Measurements from ENCODE around the gene SLC6A17. TPM values are rescaled to one million over a fixed set of nuclear protein-coding genes. Genes with fewer than 3 reads are reported as not detected.

The SLC6A17 gene
- total RNA-seq, 1 donor from 2014 or later = 0.51 TPM

GRCh38 chr1:110174961-110175360 is 24.7 kb downstream of the SLC6A17 start:
- DNase-seq = no peak

DNA sequence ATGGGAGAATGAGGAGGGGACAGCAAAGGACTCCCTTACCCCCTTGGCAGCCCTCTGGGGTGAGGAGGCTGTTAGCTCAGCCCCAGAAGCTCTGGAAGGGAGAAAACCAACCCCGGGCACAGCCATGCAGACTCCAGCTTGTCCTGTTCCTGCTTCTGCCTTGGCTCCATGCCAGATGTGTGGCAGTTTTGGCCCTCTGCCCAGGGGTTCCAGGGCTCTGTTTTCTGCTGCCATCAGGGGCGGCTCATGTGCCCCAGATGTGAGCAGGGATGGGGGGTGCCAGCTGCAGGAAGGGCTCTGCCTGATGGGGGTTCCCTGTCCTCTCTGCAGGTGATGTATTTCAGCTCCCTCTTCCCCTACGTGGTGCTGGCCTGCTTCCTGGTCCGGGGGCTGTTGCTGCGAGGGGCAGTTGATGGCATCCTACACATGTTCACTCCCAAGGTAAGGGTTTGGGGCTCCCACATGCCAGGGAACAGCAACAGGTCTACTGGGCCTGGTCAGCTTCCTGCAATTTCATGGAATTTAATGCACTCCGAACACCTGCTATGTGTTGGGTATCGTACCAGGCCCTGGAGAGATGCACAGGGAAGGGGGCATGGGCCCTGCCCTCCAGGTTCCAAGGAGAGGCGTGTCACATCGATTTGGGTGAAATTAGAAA is 26.1 kb downstream of the SLC6A17 start:
- DNase-seq = peak; percentile 34

DNA sequence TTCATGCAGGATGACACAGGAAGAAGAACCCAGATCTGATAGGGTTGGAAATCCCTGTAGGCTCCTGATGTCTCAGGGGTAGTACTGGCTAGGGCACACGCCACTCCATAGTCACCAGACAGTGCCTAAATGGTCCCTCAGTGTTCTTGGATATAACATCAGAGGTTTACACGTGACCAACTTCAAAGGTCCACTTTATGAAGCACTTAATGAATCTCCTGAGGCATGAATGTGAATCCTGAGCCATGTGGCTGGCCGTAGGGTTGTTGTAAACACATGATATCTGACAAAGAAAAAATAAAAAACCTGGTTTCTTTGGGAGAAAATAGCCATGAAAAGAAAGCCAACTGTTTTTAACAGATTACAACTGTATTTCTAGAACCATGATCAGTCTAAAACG is 27.5 kb downstream of the SLC6A17 start:
- no peak for DNase-seq

GRCh38 chr1:110183642-110184167 is 33.4 kb downstream of the SLC6A17 start:
- DNase-seq = no peak

DNA sequence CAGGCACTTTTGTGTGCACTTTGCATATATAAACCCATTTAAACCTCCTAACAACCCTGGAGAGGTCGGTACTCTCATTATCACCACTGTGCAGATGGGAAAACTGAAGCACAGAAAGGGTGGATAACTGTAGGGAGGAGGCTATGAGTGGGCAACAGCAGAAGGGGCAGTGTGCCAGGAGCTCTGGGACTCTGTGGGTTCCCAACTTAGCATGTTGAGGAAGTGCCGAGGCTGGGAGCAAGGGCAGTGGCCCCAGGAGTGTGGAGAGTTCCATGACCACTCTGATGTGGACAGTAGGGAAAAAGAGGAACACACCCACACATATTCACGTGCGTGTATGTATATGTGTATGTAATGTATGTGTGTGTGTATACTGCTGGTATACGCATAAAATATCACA is 34.2 kb downstream of the SLC6A17 start:
- no peak for DNase-seq

- DNase-seq = no peak
Measured at GRCh38 chr1:110185181-110185580, 34.9 kb downstream of the SLC6A17 start.

DNA sequence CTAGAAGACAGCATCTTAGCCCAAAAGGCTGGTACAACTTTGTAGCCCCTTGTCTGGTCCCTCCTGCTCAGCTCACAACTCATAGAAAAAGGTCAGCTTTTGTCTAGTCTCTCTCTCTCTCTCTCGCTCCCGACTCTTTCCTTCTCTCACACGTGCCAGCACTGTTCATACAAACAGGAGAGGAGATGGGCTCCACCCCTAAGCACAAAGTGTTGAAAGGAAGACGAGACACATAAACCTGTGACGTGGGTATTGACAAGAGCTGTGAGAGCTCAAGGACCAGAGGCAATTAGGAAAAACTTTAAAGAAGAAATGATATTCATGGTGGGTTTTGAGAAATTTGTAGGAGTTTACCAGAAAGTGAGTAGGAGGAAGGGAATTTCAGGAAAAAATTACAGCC is 36.3 kb downstream of the SLC6A17 start:
- no peak for DNase-seq

- DNase-seq = no peak
Measured at GRCh38 chr1:110187139-110187890, 37.0 kb downstream of the SLC6A17 start.

DNA sequence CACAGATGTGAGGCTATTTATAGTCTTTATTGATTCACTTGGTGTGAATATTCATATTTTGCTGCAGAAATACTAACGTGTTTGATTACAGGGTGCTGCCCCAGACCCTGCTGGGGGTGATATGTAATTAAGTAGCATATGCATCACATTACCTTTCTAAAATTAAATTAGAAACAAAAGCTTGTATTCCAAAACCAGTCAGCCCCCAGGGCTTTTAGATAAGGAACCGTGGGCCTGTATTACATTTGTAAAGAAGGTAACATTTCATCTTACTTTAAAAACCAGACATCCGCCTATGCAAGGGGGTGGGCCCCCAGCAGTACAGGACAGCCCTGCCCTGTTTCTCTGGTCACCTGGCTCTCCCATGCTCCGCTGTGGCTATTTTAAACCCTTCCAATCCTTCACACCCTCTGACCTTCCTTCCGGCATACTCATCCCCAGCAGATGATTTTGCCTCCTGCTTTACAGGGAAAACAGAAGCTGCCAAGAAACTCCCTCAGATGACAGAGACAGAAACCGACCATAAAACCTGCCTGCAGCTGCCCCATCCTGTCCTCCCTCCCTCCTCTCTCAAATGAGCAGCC is 37.8 kb downstream of the SLC6A17 start:
- no peak for DNase-seq

- no peak for DNase-seq
Measured at GRCh38 chr1:110189181-110189580, 38.9 kb downstream of the SLC6A17 start.

GRCh38 chr1:110190282-110190929 is 40.1 kb downstream of the SLC6A17 start:
- no peak for DNase-seq

DNA sequence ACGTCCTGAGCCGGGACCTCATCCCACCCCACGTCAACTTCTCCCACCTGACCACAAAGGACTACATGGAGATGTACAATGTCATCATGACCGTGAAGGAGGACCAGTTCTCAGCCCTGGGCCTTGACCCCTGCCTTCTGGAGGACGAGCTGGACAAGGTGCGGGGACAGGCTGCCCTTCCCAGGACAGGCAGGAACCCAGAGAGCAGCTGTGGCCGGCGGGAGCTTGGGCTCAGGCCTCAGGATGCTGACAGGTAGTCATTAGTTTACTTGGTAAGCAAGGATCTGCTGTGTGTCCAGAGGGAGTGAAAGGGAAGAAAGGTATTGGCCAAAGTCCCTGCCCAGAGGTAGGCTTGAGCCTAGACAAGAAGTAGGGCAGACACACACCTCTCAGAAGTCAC is 42.2 kb downstream of the SLC6A17 start:
- DNase-seq = no peak

DNA sequence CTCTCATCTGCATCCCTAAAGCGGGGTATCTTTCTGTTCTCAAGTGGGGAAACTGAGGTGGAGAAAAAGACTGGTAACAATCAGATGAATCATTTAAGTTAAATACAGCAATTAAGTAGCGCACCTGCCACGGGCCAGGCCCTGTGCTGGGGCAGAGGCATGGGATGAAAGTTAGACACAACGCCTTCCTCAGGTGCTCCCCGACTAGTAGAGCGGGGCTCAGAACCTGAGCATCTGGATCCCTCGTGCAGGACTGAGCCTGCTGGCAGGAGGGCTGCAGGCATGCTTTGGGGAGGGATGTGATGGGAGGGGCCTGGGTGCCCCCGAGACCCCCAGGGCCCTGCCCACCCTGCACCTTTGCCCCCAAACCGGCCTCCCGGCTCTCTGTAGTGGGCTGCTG is 44.9 kb downstream of the SLC6A17 start:
- DNase-seq = no peak

DNA sequence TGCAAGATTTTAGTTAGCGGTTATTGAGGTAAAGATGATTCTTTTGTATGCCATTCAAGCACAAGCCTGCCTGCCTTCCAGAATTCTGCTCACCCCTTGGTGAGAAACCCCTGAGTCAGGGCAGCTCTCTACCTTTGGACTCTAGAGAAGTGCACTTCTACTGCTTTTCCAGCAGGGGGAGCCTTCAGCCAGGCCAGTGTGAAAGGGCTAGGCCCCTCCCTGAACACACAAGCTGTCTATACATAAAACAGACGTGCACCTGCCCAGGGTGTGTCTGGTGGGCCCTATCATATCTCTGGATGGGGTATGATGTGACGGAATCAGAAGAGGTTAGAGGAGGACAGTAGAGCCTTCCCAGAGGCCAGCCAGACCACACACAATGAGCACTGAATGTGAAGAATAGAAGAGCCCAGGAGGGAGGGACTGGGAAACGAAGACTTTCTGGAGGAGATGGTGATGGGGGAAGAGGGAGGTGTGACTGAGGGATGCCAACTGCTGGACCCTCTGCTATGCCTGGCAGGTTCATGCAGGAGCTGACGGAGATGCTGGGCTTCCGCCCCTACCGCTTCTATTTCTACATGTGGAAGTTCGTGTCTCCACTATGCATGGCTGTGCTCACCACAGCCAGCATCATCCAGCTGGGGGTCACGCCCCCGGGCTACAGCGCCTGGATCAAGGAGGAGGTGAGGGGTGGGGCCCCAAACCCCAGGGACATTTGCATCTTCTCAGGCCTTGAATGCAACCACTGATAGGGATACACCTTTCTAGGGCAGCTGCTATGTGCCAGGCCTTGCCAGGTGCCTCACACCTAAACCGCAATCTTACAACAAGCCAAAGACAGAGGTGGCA is 46.8 kb downstream of the SLC6A17 start:
- DNase-seq = peak; percentile 60

DNA sequence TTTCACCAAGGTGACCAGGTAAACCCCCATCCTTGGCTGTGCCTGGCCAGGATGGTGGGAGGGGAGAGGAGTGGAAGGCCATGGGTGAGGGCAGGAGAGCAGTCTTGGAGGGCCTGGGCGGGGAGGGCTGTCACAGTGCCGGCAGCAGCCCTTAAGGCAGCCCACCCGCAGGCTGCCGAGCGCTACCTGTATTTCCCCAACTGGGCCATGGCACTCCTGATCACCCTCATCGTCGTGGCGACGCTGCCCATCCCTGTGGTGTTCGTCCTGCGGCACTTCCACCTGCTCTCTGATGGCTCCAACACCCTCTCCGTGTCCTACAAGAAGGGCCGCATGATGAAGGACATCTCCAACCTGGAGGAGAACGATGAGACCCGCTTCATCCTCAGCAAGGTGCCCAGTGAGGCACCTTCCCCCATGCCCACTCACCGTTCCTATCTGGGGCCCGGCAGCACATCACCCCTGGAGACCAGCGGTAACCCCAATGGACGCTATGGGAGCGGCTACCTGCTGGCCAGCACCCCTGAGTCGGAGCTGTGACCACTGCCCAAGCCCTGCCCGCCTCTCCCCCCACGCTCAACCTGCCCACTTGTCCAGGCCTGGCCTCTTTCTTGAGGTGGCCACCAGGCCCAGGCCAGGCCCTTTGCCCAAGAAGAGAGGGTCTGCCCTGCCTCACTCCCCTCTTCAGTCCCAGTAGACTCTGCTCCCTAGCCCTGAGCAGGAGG is 47.8 kb downstream of the SLC6A17 start:
- no peak for DNase-seq

GRCh38 chr1:110198746-110199145 is 48.5 kb downstream of the SLC6A17 start:
- no peak for DNase-seq

DNA sequence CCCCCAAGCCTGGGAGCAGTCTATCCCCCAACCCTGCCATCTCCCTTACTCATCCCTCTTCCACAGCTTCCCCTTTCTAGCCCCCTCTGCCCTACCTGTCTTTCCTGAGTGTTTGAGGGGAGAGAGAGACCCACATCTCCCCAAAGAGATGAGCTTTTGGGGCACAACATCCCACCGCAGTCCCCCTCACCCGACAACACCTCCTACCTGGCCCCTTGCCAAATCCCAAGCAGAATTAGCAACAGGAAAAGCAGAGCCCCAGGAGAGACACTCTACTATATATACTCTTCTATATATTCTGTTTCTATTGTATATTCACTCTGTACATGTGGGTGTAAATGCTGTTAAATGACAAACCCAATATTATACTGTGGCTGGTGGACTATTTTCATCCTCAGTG is 49.9 kb downstream of the SLC6A17 start:
- DNase-seq = no peak

GRCh38 chr1:110200666-110201065 is 50.4 kb downstream of the SLC6A17 start:
- DNase-seq = no peak

DNA sequence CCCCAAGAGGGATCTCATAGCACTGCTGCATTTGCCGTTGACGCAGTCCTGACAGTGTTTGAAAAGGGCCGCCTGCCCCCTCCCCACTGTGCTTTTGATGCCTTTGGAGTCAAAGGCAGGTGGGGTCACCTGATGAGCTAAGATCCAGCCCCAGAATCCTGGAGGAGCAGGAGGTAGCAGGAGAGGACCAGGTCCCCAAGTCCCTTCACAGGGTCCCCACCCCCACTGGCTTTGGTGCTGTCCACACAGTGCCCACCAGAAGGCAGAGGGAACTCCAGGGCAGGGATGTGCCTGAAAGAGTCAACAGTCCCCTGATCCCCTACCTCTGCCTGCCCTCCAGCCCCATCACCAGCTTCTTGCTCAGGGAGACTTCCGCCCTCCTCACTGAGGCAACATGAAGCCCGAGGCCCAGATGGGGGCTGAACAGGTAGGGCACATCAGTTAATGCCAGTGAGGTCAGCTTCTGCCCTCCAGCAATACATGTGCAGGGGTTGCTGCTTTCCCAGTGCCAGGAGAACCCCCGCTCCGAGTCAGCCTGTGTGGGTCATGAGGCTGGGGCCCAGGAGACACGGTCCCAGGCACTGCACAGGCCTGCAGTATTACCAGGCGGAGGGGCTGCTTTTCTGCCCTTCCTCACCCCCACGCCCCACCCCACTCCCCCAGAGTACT is 51.0 kb downstream of the SLC6A17 start:
- no peak for DNase-seq

DNA sequence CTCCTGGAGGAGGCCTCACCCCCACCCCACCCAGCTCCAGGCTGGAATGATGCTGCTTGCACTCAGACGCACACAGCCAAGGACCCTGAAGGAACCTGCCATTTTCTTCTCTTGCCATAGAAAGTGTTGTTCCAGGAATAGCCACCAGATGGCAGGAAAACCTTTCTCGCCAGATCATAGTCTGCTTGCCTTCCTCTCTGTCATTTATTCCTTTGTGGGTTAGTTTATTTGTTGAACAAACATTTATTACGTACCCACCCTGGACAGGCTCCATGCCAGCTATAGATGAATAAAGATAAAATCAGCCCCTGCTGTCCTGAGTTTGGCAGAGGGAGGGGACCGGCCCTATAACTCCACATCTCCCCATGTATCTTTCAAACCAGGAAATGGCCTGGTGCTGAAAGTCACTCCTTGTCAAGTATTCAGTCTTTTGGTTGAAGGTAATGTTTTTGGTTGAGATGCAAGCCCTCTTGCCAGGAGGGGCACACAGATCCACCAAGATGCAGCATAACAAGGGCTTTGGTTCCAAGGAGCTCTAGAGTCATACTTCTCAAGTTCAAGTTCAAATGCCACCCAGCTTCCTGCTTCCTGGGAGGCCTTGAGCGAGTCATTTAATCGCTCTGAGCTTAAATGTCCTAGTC is 52.8 kb downstream of the SLC6A17 start:
- DNase-seq = peak; percentile 84

GRCh38 chr1:110205156-110205555 is 54.9 kb downstream of the SLC6A17 start:
- no peak for DNase-seq
